Measurements from ENCODE around the gene PDZRN3. TPM values are rescaled to one million over a fixed set of nuclear protein-coding genes. Genes with fewer than 3 reads are reported as not detected.

Gene PDZRN3
- total RNA-seq, 4 donors from 2014 or later: 13.3 to 81.7 (median 19.7) TPM

DNA sequence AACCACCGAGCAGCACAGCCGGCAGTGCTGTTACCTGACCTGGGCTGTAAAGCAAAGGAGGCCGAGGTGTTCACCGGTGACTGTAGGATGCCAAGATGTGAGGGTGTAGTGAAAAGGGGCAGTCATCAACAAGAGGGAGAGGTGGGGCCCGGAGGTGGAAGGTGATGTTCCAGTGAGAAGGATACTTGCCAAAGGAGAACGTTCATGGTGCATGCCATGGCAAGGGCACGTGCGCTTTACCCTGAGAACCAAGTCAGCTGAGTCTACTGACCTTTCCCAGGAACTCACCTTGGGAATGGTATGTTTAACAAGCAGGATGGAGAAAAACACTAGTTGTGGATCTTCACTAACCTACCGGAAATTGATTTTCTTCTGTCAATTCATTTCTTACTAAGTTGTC, 211.1 kb downstream of the PDZRN3 start:
- TF ChIP-seq CTCF (IDR thresholded peaks at IDR 0.05): no peak
- TF ChIP-seq POLR2A (IDR thresholded peaks at IDR 0.05): no peak
- Histone ChIP-seq H3K27me3 (no peaks in the 10 kb centered on the region), H3K4me3 (no peak overlapping the region), H3K27ac (no peak overlapping the region), H3K4me1 (peaks cover 0 to 4% (median 0%) of the 10 kb centered on the region in 4 donors), H3K9me3 (no peaks in the 10 kb centered on the region), H3K36me3 (no peaks in the 10 kb centered on the region)
- DNase-seq: no peak

GRCh38 chr3:73411993-73412392, 212.7 kb downstream of the PDZRN3 start:
- Histone ChIP-seq H3K27me3 (no peaks in the 10 kb centered on the region), H3K4me3 (no peak overlapping the region), H3K27ac (no peak overlapping the region), H3K4me1 (peaks cover 0 to 7% (median 0%) of the 10 kb centered on the region in 4 donors), H3K9me3 (no peaks in the 10 kb centered on the region), H3K36me3 (no peaks in the 10 kb centered on the region)
- DNase-seq: no peak
- TF ChIP-seq CTCF (IDR thresholded peaks at IDR 0.05): no peak

- H3K9me3 ChIP-seq: no peaks in the 10 kb centered on the region
- peaks cover 0 to 10% (median 0%) of the 10 kb centered on the region in 4 donors for H3K4me1 ChIP-seq
These were observed 213.2 kb downstream of the PDZRN3 start for GRCh38 chr3:73411545-73411944.

GRCh38 chr3:73409138-73409763, 215.5 kb downstream of the PDZRN3 start:
- no peak overlapping the region for H3K27ac ChIP-seq
- H3K4me3 ChIP-seq: no peak overlapping the region
- TF ChIP-seq POLR2A (IDR thresholded peaks at IDR 0.05): no peak
- TF ChIP-seq CTCF (IDR thresholded peaks at IDR 0.05): no peak
- no peaks in the 10 kb centered on the region for H3K27me3 ChIP-seq
- H3K4me1 ChIP-seq: peaks cover 0 to 10% (median 0%) of the 10 kb centered on the region in 4 donors
- H3K9me3 ChIP-seq: no peaks in the 10 kb centered on the region
- no peaks in the 10 kb centered on the region for H3K36me3 ChIP-seq
- no peak for DNase-seq

More at GRCh38 chr3:73411545-73411944, 213.2 kb downstream of the PDZRN3 start:
- Histone ChIP-seq H3K36me3 (no peaks in the 10 kb centered on the region), H3K27ac (no peak overlapping the region), H3K27me3 (no peaks in the 10 kb centered on the region), H3K4me3 (no peak overlapping the region)
- TF ChIP-seq POLR2A (IDR thresholded peaks at IDR 0.05) (no peak), CTCF (IDR thresholded peaks at IDR 0.05) (no peak)
- no peak for DNase-seq

GRCh38 chr3:73408634-73409033, 216.1 kb downstream of the PDZRN3 start:
- H3K27me3 ChIP-seq: no peaks in the 10 kb centered on the region
- no peak for TF ChIP-seq POLR2A (IDR thresholded peaks at IDR 0.05)
- TF ChIP-seq CTCF (IDR thresholded peaks at IDR 0.05): no peak
- no peak overlapping the region for H3K27ac ChIP-seq
- no peak overlapping the region for H3K4me3 ChIP-seq
- no peaks in the 10 kb centered on the region for H3K36me3 ChIP-seq
- H3K4me1 ChIP-seq: peaks cover 0 to 10% (median 0%) of the 10 kb centered on the region in 4 donors
- no peaks in the 10 kb centered on the region for H3K9me3 ChIP-seq
- no peak for DNase-seq

Measured in Peyer's patch (tissue), 4 donors.